Gastrocnemius medialis (tissue), 4 donors: Measurements from ENCODE around the gene SOX21. TPM values are rescaled to one million over a fixed set of nuclear protein-coding genes. Genes with fewer than 3 reads are reported as not detected.

ENCODE experiments used
- ATAC-seq, 2 donors: fragments of 150-250 bp; one replicate each; pipeline ENCODE4 v1.9.1; 2016
- DNase-seq, 2 donors: peaks; one replicate each; pipeline ENCODE4 v3.0.0-alpha.2; 2019
- H3K27ac ChIP-seq, 4 donors: fragments of 200-600 bp; sonication (generic); 1 replicate in 1 of 4; 2 replicates in 3 of 4; pipeline ENCODE4 v1.5.1; 2016 to 2018; ENCODE audit warnings: mild to moderate bottlenecking in 2 of 4, moderate library complexity in 1 of 4
- H3K27me3 ChIP-seq, 3 donors: fragments of 200-600 bp; sonication (generic) in 2 of 3; 1 replicate in 1 of 3; 2 replicates in 2 of 3; pipeline versions ENCODE4 v1.5.1 to v1.6.0; 2016 to 2019; ENCODE audit warnings: mild to moderate bottlenecking in 1 of 3, moderate library complexity in 1 of 3
- H3K36me3 ChIP-seq, 2 donors: fragments of 200-600 bp; sonication (generic) in 1 of 2; one replicate each; pipeline ENCODE4 v1.5.1; 2017 to 2018
- H3K4me1 ChIP-seq, 2 donors: fragments of 200-600 bp; sonication (generic) in 1 of 2; one replicate each; pipeline ENCODE4 v1.5.1; 2016 to 2017; ENCODE audit warnings: mild to moderate bottlenecking in 2 of 2
- H3K4me3 ChIP-seq, 4 donors: fragments of 200-600 bp; sonication (generic) in 3 of 4; 1 replicate in 1 of 4; 2 replicates in 3 of 4; pipeline ENCODE4 v1.5.1; 2016 to 2019; ENCODE audit warnings: mild to moderate bottlenecking in 2 of 4
- H3K9me3 ChIP-seq, 3 donors: fragments of 200-600 bp; sonication (generic) in 2 of 3; 1 replicate in 1 of 3; 2 replicates in 2 of 3; pipeline ENCODE4 v1.5.1; 2016 to 2019
- POLR2A ChIP-seq, 2 donors: fragments of 450-650 bp; IDR thresholded peaks; one replicate each; pipeline ENCODE4 v1.6.1; 2017; ENCODE audit warnings: antibody characterized with exemption in 2 of 2, mild to moderate bottlenecking in 2 of 2, moderate library complexity in 2 of 2
- in situ Hi-C, 4 donors: fragments of 200-750 bp; cut with MboI; loops; one replicate each; pipeline versions ENCODE4 v1.15.0 to v1.8.0; 2017; ENCODE audit warnings: low sequenced_read_pairs in 4 of 4
- intact Hi-C: fragments of 100-400 bp; cut with DNase I; formaldehyde crosslinking; loops from one replicate; pipeline ENCODE4 v1.15.1; 2023; ENCODE audit warnings: low total_unique reads
- total RNA-seq, 4 donors: library from RNA; depleted of rRNA; stranded (reverse); fragments of >200 nt; gene quantifications; one replicate each; pipeline versions ENCODE4 v1.1.0 to v1.2.3, GENCODE V29; 2016
- TF ChIP-seq, protein P1 (sequence below), 5 experiments: fragments of 450-650 bp in 3 of 5; fragments of 200-600 bp in 2 of 5; sonication (generic) in 2 of 5; IDR thresholded peaks in 4 of 5; conservative IDR thresholded peaks in 1 of 5; 1 replicate in 4 of 5; 2 replicates in 1 of 5; pipeline ENCODE4 v1.5.1; 2016 to 2019; ENCODE audit warnings: antibody characterized with exemption in 5 of 5, mild to moderate bottlenecking in 3 of 5, moderate library complexity in 3 of 5

The SOX21 gene
- total RNA-seq, 4 donors from 2014 or later: not detected

DNA sequence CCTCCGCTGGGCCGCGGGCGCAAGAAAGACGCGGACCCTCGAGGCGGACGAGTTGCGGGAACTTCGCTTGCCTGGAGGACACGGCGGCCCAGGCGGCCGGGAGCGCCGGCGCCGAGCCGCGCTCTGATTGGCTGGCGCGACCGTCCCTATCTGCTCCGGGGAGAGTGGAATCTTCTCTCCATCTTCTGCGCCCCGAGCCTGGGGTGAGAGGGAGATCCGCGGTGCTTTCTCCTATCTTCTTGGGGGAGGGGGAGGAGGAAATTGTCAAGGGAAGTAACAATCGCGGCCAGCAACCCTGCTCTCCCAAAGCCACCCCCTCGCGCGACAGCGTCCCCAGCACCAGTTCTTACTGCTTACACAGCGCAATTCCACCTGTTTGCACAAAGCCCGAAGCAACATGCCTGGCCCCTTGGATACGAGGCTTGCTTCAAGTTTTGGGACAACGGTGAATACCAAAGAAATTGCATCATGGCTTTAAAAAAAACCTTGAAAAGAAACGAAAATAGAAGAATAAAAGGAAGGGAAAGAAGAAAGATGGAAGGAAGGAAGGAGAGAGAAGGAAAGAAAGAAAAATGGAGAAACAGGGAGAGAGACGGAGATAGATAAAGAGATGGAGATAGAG, 4.8 kb downstream of the SOX21 start:
- TF ChIP-seq, protein P1, sequence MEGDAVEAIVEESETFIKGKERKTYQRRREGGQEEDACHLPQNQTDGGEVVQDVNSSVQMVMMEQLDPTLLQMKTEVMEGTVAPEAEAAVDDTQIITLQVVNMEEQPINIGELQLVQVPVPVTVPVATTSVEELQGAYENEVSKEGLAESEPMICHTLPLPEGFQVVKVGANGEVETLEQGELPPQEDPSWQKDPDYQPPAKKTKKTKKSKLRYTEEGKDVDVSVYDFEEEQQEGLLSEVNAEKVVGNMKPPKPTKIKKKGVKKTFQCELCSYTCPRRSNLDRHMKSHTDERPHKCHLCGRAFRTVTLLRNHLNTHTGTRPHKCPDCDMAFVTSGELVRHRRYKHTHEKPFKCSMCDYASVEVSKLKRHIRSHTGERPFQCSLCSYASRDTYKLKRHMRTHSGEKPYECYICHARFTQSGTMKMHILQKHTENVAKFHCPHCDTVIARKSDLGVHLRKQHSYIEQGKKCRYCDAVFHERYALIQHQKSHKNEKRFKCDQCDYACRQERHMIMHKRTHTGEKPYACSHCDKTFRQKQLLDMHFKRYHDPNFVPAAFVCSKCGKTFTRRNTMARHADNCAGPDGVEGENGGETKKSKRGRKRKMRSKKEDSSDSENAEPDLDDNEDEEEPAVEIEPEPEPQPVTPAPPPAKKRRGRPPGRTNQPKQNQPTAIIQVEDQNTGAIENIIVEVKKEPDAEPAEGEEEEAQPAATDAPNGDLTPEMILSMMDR (IDR thresholded peaks at IDR 0.05 in 4 of 5, conservative IDR thresholded peaks at IDR 0.05 in 1 of 5): no peak
- no peak for TF ChIP-seq POLR2A (IDR thresholded peaks at IDR 0.05)
- no peak for DNase-seq
- in situ Hi-C loops (no loop called here), intact Hi-C loops (no loop called here)
- H3K36me3 ChIP-seq: no peaks in the 10 kb centered on the region
- H3K27me3 ChIP-seq: peaks cover 94 to 96% (median 96%) of the 10 kb centered on the region in 3 donors
- H3K9me3 ChIP-seq: no peaks in the 10 kb centered on the region
- H3K4me3 ChIP-seq: peak overlapping the region in 1 of 4 donors; percentile 37
- H3K4me1 ChIP-seq: peaks cover 5 to 10% of the 10 kb centered on the region in 2 donors
- no peak overlapping the region for H3K27ac ChIP-seq
- no peak for ATAC-seq

DNA sequence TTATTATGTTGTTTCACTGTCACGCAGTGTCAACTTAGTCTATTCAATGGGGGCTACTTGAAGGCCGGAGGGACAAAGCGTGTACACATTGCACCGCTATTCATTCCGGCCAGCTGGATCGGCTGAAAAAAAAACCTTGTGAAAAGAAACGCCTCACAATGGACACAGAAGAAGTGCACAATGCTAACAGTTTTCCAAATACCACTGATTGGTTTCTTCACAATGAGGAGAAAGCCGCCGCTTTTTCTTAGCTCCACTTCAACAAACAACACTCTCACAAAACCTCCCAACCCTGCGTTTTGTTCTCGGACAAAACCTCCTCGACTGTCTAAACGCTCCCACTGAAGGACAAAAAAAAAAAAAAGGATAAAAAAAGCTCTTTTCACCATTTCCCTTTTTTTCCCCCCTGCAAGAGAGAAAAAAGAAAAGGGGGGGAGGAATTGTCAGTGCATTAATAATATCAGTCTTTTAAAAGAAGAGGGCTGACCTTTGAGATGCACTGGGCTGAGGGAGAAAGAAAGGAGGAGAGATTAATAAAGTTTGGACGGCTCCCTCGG, 5.4 kb downstream of the SOX21 start:
- DNase-seq (no peak), ATAC-seq (no peak)
- TF ChIP-seq, protein P1 (IDR thresholded peaks at IDR 0.05 in 4 of 5, conservative IDR thresholded peaks at IDR 0.05 in 1 of 5): no peak
- no peak for TF ChIP-seq POLR2A (IDR thresholded peaks at IDR 0.05)
- intact Hi-C loops (no loop called here), in situ Hi-C loops (no loop called here)
- H3K4me3 ChIP-seq: peak overlapping the region in 1 of 4 donors; percentile 37
- H3K27me3 ChIP-seq: peaks cover 93 to 96% (median 96%) of the 10 kb centered on the region in 3 donors
- no peaks in the 10 kb centered on the region for H3K9me3 ChIP-seq
- H3K27ac ChIP-seq: no peak overlapping the region
- no peaks in the 10 kb centered on the region for H3K36me3 ChIP-seq
- peaks cover 0 to 8% of the 10 kb centered on the region in 2 donors for H3K4me1 ChIP-seq

DNA sequence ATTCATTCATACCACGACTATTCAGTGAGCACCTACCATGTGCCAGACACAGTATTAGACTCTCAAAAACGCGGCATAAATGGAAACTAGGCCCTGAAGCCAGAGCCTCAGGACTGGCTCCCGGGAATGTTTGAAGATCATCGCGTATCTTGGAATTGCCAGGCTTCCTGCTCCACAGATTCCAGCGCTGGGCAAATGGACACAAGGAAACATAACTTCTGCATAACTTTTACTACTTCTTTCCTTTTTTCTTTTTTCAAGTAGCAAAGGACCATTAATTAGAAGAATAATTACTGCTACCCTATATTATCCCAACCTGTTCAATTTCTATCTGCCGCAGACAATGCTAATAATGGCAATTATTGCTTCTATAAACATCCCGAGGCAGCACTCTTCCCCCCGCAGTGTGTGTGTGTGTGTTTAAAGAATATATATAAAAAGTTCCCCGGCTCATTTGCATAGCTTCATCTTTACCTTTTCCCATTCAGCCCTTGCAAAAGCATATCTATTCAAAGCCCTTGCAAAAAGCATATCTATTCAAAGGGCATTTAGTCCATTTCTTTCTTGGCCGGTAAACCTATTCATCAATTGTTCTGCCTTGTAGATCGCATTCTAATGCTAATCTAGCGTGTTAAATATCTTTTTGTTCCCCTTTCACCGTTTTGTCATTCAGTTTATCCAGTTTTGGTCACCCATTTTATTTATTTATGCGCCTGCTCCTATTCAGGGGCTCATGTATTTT, 6.1 kb downstream of the SOX21 start:
- Histone ChIP-seq H3K4me3 (no peak overlapping the region), H3K36me3 (no peaks in the 10 kb centered on the region), H3K4me1 (peaks cover 0 to 8% of the 10 kb centered on the region in 2 donors), H3K9me3 (no peaks in the 10 kb centered on the region), H3K27me3 (peaks cover 95 to 99% (median 99%) of the 10 kb centered on the region in 3 donors), H3K27ac (no peak overlapping the region)
- no peak for ATAC-seq
- no peak for DNase-seq
- TF ChIP-seq POLR2A (IDR thresholded peaks at IDR 0.05): no peak
- intact Hi-C loops (no loop called here), in situ Hi-C loops (no loop called here)

DNA sequence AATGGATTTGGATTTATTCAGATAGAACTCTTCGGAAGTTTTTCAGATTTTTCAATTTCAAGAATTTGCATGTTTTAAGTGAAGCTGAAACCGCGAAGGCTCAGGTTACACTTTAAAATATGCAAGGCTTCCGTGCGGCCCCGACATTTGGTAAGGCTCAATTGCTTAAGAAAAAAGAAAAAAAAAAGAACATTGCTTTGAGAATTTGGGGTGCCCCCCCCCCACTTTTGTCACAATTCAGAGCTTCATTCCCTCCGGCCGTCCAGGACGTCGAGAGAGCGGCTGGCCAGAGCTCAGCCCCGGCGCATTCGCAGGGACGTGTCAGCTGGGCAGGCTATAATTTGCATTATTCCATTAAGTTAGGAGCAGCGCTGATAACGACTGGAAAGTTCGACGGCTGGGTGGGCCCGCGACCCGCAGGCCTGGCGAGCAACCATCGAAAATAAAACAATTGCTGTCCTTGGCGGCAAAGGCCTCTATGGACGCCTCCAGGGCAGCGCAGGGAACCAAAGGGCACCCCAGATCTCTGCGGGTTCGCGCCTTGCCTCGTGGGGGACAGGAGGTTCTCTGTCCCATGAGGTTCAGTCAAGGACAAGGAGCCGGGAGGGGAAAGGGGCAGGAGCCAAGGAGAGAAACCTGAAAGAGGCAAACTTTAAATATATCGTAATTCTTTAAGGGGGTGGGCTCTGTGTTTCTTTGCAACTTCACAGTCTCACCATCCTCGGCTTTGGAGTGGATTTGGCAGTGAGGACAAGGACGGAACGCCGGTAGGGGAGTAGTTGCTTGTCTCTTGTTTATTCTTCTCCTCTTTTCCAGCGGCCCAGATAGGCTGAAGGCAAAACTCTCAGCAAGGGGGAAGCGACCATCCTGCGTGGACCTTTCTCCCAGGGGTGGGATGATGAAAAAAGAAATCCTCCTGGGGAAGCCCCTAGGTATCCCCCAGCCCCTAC, 7.0 kb downstream of the SOX21 start:
- intact Hi-C loops (no loop called here), in situ Hi-C loops (no loop called here)
- peaks cover 97 to 99% (median 98%) of the 10 kb centered on the region in 3 donors for H3K27me3 ChIP-seq
- no peak overlapping the region for H3K27ac ChIP-seq
- no peak for TF ChIP-seq POLR2A (IDR thresholded peaks at IDR 0.05)
- TF ChIP-seq, protein P1 (IDR thresholded peaks at IDR 0.05 in 4 of 5, conservative IDR thresholded peaks at IDR 0.05 in 1 of 5): no peak
- ATAC-seq (no peak), DNase-seq (no peak)
- H3K9me3 ChIP-seq: no peaks in the 10 kb centered on the region
- peaks cover 0 to 8% of the 10 kb centered on the region in 2 donors for H3K4me1 ChIP-seq
- no peak overlapping the region for H3K4me3 ChIP-seq
- H3K36me3 ChIP-seq: no peaks in the 10 kb centered on the region
